HG03159 (cell line): Measurements from ENCODE around the gene R3HCC1L.

Experiments
- ATAC-seq: cut with Tn5 transposase; IDR thresholded peaks from one replicate; pipeline ENCODE4 v1.9.1; 2021; ENCODE audit warnings: mild to moderate bottlenecking, moderate library complexity; ENCODE audit not compliant: unreplicated experiment

The R3HCC1L gene

DNA sequence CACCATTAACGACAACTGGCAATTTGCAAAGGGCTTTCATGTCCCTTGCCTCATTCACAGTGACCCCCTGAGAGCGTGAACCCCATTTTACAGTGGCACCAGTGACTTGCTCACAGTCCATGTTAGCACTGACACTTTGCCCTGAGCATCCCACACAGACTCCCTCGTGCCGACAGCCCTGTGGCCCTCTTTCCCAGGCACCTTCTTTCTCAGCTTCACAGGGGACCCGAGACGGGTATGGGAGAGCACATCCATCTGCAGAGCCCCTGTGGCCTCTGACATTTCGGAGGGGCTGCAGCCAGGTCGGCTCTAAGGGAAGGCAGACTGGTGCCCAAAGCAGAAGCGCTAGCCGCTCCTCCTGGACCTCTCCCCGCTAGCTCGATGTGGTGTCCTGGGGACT lies 122.7 kb downstream of the R3HCC1L start:
- no peak for ATAC-seq

GRCh38 chr10:98257961-98258360 lies 123.5 kb downstream of the R3HCC1L start:
- ATAC-seq, result no peak

GRCh38 chr10:98258683-98259454 lies 124.4 kb downstream of the R3HCC1L start:
- no peak for ATAC-seq

- no peak for ATAC-seq
Observed at GRCh38 chr10:98259606-98260315, 125.3 kb downstream of the R3HCC1L start.

DNA sequence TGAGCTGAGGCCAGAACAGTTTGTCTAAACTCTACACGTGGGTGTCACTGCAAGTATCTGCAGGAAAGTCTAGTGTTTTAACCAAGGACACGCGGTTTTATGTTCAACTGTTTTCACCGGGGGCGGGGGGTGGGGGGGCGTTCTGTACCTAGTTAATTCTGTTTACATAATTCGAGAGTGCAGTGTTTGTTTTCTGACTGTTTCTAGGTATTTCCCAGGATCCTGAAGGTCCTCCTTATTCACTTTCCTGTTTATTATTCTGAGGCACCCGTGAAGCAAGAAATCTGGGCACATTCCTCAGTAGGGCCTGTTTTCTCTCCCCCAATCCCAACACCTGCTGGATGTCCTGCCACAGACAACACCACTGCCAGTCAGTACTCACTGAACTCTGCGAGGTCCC lies 125.9 kb downstream of the R3HCC1L start:
- no peak for ATAC-seq

- ATAC-seq, result no peak
Observed at GRCh38 chr10:98260752-98261151, 126.3 kb downstream of the R3HCC1L start.

GRCh38 chr10:98261436-98262277 lies 127.2 kb downstream of the R3HCC1L start:
- no peak for ATAC-seq

GRCh38 chr10:98262571-98262970 lies 128.1 kb downstream of the R3HCC1L start:
- ATAC-seq, result no peak

DNA sequence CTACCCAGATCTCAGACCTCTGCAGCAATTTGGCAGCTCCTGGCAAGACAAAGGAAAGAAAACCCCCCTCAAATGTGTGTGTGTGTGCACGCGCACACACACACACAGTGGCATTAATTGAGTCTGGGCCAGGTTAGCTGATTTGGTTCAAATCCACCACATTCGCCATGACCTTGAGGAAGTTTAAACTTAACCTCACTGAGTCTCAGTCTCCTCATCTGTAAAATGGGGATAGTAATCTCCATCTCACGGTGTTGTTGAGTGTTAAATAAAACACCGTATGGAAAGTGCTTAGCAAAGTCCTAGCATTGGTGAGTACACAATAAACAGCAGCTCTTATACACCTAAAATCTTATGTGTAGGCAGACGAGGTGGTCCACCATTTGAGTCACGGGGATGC lies 128.6 kb downstream of the R3HCC1L start:
- ATAC-seq, result no peak

- ATAC-seq, result no peak
Observed at GRCh38 chr10:98264378-98265065, 130.1 kb downstream of the R3HCC1L start.

- ATAC-seq, result no peak
Observed at GRCh38 chr10:98265403-98266378, 131.2 kb downstream of the R3HCC1L start.

DNA sequence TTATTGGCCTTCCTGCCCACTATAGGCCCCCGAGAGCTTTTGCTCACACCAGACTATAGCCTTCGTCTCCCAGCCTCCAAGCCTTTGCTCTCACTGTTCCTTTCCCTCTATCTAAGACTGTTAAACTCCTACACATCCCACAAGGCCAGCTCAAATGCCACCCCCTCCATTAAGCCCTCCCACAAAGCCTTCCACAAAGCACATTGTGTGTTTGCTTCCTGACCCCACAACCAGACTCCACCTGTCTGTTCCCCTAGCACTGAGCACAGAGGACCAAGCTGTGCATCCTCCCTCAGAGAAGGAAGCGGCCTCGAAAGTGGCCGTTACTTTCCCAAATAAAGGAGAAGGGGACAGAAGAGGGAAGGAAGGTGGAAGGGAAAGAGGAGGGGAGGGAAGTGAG lies 132.2 kb downstream of the R3HCC1L start:
- no peak for ATAC-seq

- no peak for ATAC-seq
Observed at GRCh38 chr10:98267069-98267893, 132.8 kb downstream of the R3HCC1L start.

- no peak for ATAC-seq
Observed at GRCh38 chr10:98267894-98268693, 133.6 kb downstream of the R3HCC1L start, which contains the start of gene LOXL4. Gene LOXL4 (minus strand): TSS chr10:98268194. CDS start chr10:98263019, 5,175 bp downstream.

GRCh38 chr10:98268694-98269431 lies 134.4 kb downstream of the R3HCC1L start:
- no peak for ATAC-seq

DNA sequence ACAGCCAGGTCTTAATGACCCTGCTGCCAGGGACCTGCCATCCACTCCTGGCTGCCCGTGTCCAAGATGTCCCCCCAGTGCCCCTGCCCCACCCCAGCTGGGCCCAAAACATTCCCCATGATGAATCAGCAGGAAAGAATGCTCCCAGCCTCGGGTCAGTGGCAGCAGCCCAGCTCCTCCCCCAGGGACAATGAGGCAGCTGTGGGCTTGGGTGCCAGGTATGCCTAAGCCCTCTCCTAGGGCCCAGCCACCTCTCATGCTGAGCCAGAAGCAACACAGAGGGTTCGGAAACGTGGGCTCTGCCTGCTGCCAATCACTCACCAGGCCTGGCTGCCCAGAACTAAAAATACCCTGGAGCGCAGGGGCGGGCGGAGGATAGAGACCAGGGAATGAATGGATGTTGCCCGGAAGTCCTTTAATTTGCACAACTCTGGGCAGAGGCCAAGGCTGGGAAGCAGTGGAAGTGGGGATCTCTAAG lies 135.0 kb downstream of the R3HCC1L start:
- ATAC-seq, result no peak

- ATAC-seq, result no peak
Observed at GRCh38 chr10:98270073-98270740, 135.8 kb downstream of the R3HCC1L start.
